ENCODE results near the gene LONP1.

The LONP1 gene

GRCh38 chr19:5678071-5678718, 41.8 kb downstream of the LONP1 start:
- DNase-seq (ENCODE audit: low read depth in 2 of 2), result no peak

DNA sequence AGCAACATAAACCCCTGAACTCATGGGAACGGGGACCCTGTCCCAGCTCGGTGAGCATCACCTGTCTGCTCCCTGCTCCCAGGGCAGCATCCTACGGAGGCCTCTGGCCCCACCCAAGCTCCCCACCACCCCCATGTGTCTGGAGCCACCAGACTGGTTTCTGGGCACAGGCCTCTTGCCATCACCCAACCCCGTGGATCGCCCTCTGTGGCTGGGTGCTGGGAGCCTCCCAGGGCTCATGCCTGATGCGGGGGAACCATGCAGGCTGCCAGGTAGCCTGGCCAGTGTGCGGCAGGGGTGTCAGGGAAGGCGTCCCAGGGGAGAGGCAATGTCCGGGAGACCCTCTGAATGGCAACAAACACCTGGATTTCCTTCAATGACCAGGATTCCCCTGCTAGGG, 42.4 kb downstream of the LONP1 start:
- DNase-seq (ENCODE audit: low read depth in 2 of 2), result no peak

- no peak for DNase-seq (ENCODE audit: low read depth in 2 of 2)
Observed at GRCh38 chr19:5677136-5677535, 42.8 kb downstream of the LONP1 start.

GRCh38 chr19:5676772-5677105, 43.2 kb downstream of the LONP1 start:
- no peak for DNase-seq (ENCODE audit: low read depth in 2 of 2)

- DNase-seq (ENCODE audit: low read depth in 2 of 2), result no peak
Observed at GRCh38 chr19:5676105-5676771, 43.7 kb downstream of the LONP1 start.

DNA sequence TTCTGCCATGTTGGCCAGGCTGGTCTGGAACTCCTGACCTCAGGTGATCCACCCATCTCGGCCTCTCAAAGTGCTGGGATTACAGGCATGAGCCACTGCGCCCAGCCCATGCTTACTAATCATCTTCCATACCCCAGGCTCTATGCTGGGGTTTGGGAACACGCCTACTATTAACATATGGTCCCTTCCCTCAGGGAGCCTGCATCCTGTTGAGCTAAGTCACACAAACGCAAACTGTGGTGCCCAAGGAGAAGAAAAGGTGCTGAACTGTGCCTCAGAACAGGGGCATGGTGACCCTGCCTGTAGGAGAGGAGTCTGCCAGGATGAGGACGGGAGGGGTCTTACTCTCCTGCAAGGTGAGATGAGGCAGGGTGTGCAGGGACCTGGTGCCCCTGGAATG, 45.2 kb downstream of the LONP1 start:
- DNase-seq (ENCODE audit: low read depth in 2 of 2), result no peak

DNA sequence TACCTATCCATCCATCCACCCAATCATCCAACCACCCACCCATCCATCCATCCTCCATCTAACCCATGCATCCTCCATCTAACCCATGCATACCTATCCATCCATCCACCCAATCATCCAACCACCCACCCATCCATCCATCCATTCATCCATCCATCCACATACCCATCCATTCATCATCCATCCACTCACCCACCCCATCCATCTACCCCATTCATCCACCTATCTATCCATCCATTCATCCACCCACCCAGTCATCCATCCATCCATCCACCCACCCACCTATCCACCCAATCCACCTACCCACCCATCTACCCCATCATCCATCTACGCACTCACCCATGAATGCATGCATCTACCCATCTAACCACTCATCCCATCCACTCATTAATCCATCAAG, 46.2 kb downstream of the LONP1 start:
- DNase-seq (ENCODE audit: low read depth in 2 of 2), result no peak

GRCh38 chr19:5672708-5673459, 47.1 kb downstream of the LONP1 start:
- DNase-seq (ENCODE audit: low read depth in 2 of 2), result no peak

- DNase-seq (ENCODE audit: low read depth in 2 of 2), result no peak
Observed at GRCh38 chr19:5671600-5671999, 48.3 kb downstream of the LONP1 start.

DNA sequence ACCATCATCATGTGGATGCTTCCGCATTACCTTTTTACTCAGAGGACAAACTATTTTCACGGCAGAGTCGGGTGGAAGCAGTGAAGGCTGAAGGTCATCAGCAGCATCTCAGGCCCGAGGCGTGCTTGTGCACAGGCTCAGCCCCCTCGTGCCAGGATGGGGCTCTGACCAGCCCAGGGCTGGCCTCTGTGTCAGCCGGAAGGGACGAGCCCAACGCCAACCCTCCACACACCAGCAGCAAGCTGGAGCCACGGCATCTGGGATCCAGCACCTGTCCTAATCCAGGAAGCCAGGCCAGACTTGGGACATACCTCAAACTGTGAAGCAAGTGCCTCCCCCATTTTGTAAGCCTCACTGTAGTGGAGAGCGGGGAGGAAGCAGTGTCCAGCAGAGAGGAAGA, 50.7 kb downstream of the LONP1 start:
- DNase-seq (ENCODE audit: low read depth in 2 of 2), result no peak

GRCh38 chr19:5667751-5668271, 52.1 kb downstream of the LONP1 start:
- DNase-seq (ENCODE audit: low read depth in 2 of 2), result no peak

DNA sequence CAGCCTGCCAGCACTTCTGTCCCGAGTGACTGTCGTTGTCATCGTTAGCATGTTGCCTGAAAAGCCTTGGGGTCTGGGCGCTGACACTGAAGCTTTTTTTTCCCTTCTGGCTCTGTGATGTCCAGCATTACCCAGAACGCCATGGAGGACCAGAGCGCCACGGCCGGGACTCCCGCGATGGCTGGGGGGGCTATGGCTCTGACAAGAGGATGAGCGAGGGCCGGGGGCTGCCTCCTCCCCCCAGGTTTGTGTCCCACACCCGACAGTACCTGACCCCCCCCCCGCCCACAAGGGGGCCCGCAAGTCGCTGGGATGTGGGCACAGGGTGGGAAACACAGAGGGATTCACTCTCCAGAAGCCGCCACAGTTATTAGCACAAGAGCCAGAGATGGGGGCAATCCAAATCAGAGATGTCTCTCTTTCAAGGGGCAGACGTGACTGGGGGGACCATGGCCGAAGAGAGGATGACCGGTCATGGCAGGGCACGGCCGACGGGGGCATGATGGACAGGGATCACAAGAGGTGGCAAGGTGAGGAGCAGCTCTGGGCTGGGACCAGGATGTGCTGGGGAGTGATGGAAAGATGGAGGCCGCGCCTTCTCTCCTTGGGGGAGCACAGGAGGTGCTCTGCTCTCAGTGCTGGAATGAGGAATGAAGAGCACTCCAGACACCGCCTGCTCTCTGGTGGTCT, 52.9 kb downstream of the LONP1 start:
- DNase-seq (ENCODE audit: low read depth in 2 of 2), result no peak

GRCh38 chr19:5665781-5666513, 54.0 kb downstream of the LONP1 start:
- DNase-seq (ENCODE audit: low read depth in 2 of 2), result no peak

GRCh38 chr19:5664515-5664914, 55.4 kb downstream of the LONP1 start:
- no peak for DNase-seq (ENCODE audit: low read depth in 2 of 2)

GRCh38 chr19:5663904-5664303, 56.0 kb downstream of the LONP1 start:
- no peak for DNase-seq (ENCODE audit: low read depth in 2 of 2)

GRCh38 chr19:5661483-5661882, 58.5 kb downstream of the LONP1 start:
- no peak for DNase-seq (ENCODE audit: low read depth in 2 of 2)

- no peak for DNase-seq (ENCODE audit: low read depth in 2 of 2)
Observed at GRCh38 chr19:5655412-5655811, 64.5 kb downstream of the LONP1 start.

DNA sequence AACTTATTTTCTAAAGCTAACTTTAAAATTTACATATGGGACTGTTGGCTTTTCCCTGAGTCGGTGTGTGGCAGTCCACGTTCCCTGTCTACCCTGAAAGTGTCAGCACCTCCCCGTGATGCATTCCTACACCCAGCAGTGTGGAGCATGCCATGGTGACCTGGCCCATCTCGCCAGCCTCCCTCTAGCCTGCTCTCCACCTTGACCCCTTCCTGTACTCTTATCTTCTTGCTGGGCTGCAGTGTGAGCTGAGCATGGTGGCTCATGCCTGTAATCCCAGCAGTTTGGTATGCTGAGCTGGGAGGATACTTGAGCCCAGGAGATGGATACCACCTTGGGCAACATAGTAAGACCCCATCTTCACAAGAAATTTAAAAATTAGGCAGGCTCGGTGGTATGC, 65.0 kb downstream of the LONP1 start:
- no peak for DNase-seq (ENCODE audit: low read depth in 2 of 2)

DNA sequence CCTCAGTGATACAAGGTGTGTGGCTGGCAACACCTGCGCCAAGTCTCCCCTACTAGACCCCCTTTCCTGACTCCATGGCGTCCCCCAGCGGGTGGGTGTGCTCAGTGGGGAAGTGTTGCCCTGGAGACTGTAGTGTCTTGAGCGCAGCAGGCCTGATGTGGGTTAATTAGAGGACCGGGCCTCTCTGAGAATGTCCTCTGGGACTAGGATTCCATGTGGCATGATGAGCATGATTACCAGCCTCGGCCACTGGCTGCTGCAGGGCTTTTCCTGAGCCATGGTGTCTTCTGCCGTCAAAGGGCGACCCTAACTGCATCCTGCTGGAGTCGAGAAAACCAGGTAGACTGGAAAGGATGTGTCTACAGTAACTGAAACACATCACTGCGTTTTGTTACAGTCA, 67.7 kb downstream of the LONP1 start:
- no peak for DNase-seq (ENCODE audit: low read depth in 2 of 2)

GRCh38 chr19:5651361-5651760, 68.6 kb downstream of the LONP1 start:
- no peak for DNase-seq (ENCODE audit: low read depth in 2 of 2)

DNA sequence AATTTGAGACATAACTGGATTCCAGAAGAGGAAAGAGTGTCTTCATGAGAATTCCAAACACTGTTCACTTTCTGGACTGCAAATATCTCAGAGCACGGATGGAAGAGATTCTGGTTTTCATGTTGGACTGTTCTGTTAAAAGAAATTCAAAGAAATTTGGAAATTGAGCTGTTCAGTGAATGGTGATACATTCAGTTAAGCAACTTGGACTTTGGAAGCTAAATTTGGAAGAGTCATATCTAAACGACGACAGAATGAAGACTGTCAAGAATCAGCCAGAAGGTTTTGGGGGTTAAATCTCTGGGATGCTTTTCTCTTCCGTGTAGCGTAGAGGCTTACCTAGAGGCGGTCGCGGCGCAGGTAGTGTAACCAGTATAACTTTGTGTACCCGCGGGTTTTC, 71.5 kb downstream of the LONP1 start:
- no peak for DNase-seq (ENCODE audit: low read depth in 2 of 2)

DNA sequence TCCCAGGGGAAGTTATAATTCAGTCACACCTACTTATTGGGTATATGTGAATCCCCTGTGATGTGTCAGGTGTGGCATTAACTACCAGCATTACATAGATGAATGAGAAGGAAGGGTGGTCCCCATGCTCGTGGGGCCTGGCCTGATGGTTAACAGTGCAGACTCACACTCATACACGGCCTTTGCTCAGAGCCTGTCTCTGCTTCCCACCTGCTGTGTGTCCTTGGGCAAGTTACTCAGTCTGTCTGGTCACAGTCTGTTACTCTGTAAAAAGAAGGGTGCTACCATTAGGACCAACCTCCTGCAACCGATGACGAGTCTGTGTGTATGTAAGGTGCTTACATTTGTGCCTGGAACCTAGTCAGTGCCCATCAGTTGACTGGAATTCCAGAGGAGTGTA, 73.2 kb downstream of the LONP1 start:
- no peak for DNase-seq (ENCODE audit: low read depth in 2 of 2)

Data from stimulated activated CD4-positive, alpha-beta T cell treated with anti-CD3 and anti-CD28 coated beads, Interleukin-1b, Interleukin-23, amount 100 ng/mL, for 1 hour (primary cell).